Peyer's patch (tissue), 4 donors: ENCODE results near the gene PPIB.
"Not testable (repeated sequence)": the region's sequence is repeated elsewhere in the genome, so short reads cannot be mapped to it uniquely, and the experiment has no call there.

Source experiments
- CTCF ChIP-seq, 6 experiments: fragments of 450-650 bp in 4 of 6; fragments of 200-600 bp in 2 of 6; sonication (generic) in 1 of 6; IDR thresholded peaks; one replicate each; pipeline ENCODE4 v1.5.1; 2017 to 2019; ENCODE audit warnings: antibody characterized with exemption in 6 of 6, mild to moderate bottlenecking in 3 of 6, moderate library complexity in 1 of 6
- POLR2A ChIP-seq, 2 donors: fragments of 450-650 bp; IDR thresholded peaks; one replicate each; pipeline ENCODE4 v1.5.1; 2017; ENCODE audit warnings: antibody characterized with exemption in 2 of 2, mild to moderate bottlenecking in 2 of 2, moderate library complexity in 2 of 2

GRCh38 chr15:64110108-64110701, 52.6 kb downstream of the PPIB start:
- not testable (repeated sequence) for TF ChIP-seq CTCF, POLR2A (IDR thresholded peaks at IDR 0.05)
